Activated CD4-positive, CD25-positive, alpha-beta regulatory T cell treated with anti-CD3 and anti-CD28 coated beads, Interleukin-2, amount 50 U/mL, for 16 hours (primary cell): ENCODE measurements around the gene PLEKHA6.

Experiments used
- DNase-seq: peaks from one replicate; pipeline ENCODE4 v3.0.0-alpha.2; 2020; ENCODE audit warnings: low read depth, low spot score

PLEKHA6 gene, protein sequence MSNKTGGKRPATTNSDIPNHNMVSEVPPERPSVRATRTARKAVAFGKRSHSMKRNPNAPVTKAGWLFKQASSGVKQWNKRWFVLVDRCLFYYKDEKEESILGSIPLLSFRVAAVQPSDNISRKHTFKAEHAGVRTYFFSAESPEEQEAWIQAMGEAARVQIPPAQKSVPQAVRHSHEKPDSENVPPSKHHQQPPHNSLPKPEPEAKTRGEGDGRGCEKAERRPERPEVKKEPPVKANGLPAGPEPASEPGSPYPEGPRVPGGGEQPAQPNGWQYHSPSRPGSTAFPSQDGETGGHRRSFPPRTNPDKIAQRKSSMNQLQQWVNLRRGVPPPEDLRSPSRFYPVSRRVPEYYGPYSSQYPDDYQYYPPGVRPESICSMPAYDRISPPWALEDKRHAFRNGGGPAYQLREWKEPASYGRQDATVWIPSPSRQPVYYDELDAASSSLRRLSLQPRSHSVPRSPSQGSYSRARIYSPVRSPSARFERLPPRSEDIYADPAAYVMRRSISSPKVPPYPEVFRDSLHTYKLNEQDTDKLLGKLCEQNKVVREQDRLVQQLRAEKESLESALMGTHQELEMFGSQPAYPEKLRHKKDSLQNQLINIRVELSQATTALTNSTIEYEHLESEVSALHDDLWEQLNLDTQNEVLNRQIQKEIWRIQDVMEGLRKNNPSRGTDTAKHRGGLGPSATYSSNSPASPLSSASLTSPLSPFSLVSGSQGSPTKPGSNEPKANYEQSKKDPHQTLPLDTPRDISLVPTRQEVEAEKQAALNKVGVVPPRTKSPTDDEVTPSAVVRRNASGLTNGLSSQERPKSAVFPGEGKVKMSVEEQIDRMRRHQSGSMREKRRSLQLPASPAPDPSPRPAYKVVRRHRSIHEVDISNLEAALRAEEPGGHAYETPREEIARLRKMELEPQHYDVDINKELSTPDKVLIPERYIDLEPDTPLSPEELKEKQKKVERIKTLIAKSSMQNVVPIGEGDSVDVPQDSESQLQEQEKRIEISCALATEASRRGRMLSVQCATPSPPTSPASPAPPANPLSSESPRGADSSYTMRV

GRCh38 chr1:204359474-204360255 is at the start of gene PLEKHA6:
Gene PLEKHA6 (minus strand): TSS chr1:204359929. CDS start chr1:204273727, 86,202 bp downstream.
- DNase-seq, result no peak

- DNase-seq, result no peak
Measured at GRCh38 chr1:204409123-204409522, 49.4 kb upstream of the PLEKHA6 start.

DNA sequence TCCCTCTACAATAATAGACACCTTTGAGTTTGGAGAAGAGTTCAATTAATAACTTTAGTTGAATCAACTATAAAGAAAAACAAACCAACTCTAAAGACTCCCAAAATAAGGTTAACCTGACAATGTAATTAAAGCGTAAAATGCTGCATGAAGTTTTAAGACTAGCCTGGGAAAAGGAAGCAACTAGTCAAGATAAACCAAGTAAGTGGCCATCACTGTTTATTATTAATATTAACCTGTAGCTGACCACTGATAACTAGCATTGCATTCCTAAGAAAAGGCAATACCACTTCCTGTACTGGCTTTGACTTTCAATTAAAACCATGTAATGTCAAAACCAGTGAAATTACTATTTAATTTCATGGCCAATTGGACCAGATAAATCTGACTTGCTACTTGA is 48.9 kb upstream of the PLEKHA6 start:
- DNase-seq, result no peak

DNA sequence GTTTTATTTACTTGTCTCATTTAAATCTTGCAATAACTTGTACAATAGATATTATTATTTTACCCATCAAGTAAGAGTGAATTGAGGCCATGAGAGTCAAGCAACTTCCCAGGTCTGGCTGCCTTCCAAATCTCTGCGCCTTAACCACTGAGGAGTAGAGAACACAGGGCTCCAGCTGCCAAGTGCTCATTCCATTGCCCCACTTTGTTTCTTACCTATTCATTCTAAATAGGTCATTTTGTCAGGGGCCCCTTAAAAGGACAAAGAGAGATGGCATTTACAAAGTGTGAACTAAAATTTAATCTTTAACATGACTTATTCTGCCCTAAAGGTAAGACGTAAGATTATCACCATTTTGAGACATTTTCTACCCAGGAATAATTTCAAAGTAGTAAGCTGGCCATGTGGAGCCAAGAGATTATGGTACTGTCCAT is 48.4 kb upstream of the PLEKHA6 start:
- DNase-seq, result no peak

GRCh38 chr1:204407295-204407971 is 47.7 kb upstream of the PLEKHA6 start:
- DNase-seq, result no peak

DNA sequence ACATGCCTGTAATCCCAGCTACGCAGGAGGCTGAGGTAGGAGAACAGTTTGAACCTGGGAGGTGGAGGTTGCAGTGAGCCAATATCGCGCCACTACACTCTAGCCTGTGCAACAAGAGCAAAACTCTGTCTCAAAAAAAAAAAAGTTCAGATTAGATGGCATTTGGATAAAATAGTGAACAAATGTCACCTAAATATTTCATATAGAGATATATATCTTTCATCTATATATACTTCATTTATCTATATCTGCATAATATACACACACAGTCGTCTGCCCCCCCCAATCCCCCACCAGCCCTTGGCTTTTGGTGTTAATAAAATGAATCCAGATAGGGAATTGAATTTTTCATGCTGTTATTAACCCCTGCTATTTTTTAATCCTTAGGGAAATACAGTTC is 46.9 kb upstream of the PLEKHA6 start:
- no peak for DNase-seq

DNA sequence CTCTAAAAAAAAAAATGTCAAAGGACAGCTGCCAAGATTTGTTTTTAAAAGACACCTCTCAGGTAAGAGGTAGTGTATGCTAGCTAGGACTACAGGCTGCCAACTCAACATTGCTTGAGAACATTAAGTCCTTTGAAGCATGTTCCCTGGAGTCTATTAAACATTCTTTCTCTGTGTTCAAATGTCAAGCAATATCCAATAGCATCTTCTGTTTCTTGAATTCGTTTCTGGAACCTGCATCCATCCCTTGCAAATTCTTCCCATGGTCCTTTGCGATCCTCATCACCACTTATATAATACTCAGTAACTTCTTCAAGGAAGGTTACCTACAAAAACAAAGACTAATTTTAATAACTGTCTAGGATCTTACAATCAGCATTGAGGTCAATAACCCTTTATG is 46.3 kb upstream of the PLEKHA6 start:
- DNase-seq, result no peak

- DNase-seq, result no peak
Measured at GRCh38 chr1:204404629-204405028, 44.9 kb upstream of the PLEKHA6 start.

GRCh38 chr1:204402391-204402790 is 42.7 kb upstream of the PLEKHA6 start:
- DNase-seq, result no peak

GRCh38 chr1:204401730-204402129 is 42.0 kb upstream of the PLEKHA6 start:
- no peak for DNase-seq

DNA sequence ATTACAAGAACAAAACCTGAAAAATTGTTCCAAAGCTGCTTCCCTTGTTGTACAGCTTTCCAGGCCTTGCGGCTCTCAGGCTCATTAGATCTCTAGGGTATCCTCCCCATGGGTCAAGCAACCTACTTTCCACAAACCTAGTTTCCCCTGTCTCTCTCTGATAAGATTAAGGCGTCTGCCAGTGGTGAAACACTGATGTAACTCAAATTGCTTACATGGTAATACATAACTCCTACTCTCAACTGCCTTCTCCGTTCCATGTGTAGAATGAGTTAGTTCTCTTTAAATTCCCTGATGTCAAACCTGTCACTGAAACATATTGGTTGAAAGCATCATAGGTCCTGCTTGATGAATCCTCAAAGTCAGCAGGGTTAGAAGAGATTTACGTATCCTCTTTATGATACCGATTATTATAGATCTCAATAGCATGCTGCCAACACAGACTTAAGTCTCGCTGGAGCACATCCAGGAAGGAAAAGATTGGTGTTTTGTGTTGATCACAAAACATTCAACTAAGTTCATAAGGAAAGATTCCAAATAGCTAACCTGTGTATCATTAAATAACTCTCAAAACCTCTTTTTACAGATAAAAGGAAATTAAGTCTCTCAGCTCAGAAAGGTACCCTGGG is 41.3 kb upstream of the PLEKHA6 start:
- no peak for DNase-seq

GRCh38 chr1:204398197-204399125 is 38.7 kb upstream of the PLEKHA6 start:
- DNase-seq, result peak; percentile 41

DNA sequence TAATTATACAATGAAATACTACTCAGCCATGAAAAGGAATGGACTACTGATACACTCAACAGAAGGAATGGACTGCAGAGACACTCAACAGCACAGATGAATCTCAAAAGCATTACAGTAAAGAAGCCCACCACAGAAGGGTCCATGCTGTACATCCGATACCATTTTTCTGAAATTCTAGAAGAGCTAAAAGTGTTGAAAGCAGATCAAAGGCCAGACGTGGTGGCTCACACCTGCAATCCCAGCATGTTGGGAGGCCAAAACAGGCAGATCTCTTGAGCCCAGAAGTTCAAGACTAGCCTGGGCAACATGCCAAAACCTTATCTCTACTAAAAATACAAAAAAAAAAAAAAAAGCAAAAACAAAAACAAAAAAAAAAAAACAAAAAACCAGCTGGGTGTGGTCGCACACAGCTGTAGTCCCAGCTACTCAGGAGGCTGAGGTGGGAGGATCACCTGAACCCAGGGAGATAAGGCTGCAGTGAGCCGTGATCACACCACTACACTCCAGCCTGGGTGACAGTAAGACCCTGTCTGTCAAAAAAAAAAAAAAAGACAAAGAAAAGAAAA is 36.4 kb upstream of the PLEKHA6 start:
- no peak for DNase-seq

DNA sequence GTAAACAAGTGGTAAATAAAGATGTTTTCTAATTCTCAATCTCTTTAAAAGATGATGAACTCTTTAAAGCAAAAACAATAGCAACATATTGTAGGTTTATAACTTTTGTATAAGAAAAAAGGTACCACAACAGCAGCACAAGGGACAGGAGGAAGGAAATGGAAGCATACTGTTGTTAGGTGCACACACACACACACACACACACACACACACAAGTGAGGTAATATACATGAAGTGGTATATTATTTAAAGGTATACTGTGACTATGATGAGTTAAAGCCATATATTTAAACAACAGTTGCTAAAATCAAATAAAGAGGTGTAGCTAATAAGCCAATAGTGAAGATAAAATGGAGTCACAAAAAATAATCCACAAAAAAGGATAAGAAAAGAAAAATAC is 31.9 kb upstream of the PLEKHA6 start:
- DNase-seq, result no peak

DNA sequence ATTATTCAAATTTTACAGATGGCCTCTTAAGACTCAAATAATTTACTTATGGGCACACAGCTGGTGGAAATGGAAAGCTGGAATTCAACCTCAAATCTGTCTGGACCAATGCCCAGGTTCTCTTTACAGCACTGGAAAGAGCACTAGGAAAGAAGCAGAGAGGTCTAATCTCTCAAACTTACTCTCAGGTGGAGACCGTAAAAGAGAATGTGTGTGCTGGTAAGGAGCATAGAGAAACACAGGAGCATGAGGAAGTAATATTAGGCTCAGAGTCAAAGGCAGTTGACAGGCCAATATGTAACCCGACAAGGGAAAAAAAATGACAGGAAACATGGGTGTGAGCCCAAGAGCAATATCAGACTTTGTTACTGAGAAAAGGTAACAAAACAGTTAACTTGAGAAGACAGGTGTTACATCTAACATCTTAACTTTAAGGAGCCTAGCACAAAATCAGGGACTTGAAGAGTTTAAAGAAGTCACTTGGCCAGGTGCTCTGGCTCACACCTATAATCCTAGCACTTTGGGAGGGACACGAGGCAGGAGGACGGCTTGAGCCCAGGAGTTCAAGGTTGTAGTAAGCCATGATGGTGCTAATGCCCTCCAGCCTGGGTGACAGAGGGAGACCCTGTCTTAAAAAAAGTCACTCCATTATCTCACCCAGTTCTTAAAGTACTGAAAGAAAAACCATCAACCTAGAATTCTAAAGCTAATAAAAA is 31.2 kb upstream of the PLEKHA6 start:
- no peak for DNase-seq

GRCh38 chr1:204385727-204386126 is 26.0 kb upstream of the PLEKHA6 start:
- no peak for DNase-seq

- no peak for DNase-seq
Measured at GRCh38 chr1:204384636-204385352, 25.1 kb upstream of the PLEKHA6 start.
